ENCODE measurements around the gene ADGRG6. TPM values are rescaled to one million over a fixed set of nuclear protein-coding genes. Genes with fewer than 3 reads are reported as not detected.
A peak's percentile ranks its signal among the peaks of the same experiment; 100 is the strongest.

The ADGRG6 gene
- polyA plus RNA-seq, 1 of the 3 experiments (the other 2 are of a cell fraction) = 61.5 TPM

GRCh38 chr6:142313284-142313683 lies 11.5 kb downstream of the ADGRG6 start:
- DNase-seq = no peak
- Histone ChIP-seq H3K9me2 (no peaks in the 10 kb centered on the region), H3K9ac (peak overlapping the region; percentile 44; the same call in 1 of the 2 replicates), H3K9me3 (no peaks in the 10 kb centered on the region), H2AFZ (ENCODE audit: low read depth) (no peak overlapping the region), H3K27me3 (ENCODE audit: insufficient read depth) (no peaks in the 10 kb centered on the region), H3K4me1 (ENCODE audit: control insufficient read depth in 1 of 2, insufficient read depth in 2 of 2, low read depth in 1 of 2, low read length in 1 of 2) (no peaks in the 10 kb centered on the region; a peak in 1 of 4 replicates), H3F3A (replicated peaks; ENCODE audit: insufficient read depth) (peaks cover 30% of the 10 kb centered on the region), H3K4me3 (ENCODE audit: low read depth in 2 of 2, low read length in 1 of 2) (no peak overlapping the region), H3K4me2 (peak overlapping the region; percentile 4; the same call in 1 of the 2 replicates), H3K79me2 (ENCODE audit: insufficient read depth) (peaks cover 79% of the 10 kb centered on the region), H3K27ac (ENCODE audit: low read depth in 2 of 2, low read length in 1 of 2) (peak overlapping the region; percentile 76 to 92), H4K20me1 (ENCODE audit: insufficient read depth) (no peaks in the 10 kb centered on the region), H3K36me3 (replicated peaks in 1 of 2; ENCODE audit: control insufficient read depth in 1 of 2, insufficient read depth in 2 of 2, low read length in 1 of 2) (peaks cover 3 to 8% of the 10 kb centered on the region in 2 experiments)
- ChIA-PET POLR2A (no interaction called here), CTCF (interaction anchor here (1.2 kb wide), 2 partner anchors 16 to 17 kb away, joined by 3 read pairs; no protein-coding TSS in a partner anchor)
- 0% methylated on average over 2 of the region's 2 CpGs for WGBS (ENCODE audit: low lambda C conversion rate)
- no peak for TF ChIP-seq NRF1 (IDR thresholded peaks at IDR 0.05; ENCODE audit: low read depth, low read length)
- TF ChIP-seq MEF2A (IDR thresholded peaks at IDR 0.05; ENCODE audit: borderline replicate concordance, low read depth) = no peak
- no peak for TF ChIP-seq MXI1 (IDR thresholded peaks at IDR 0.05; ENCODE audit: low read depth, low read length)
- no peak for TF ChIP-seq YY1 (IDR thresholded peaks at IDR 0.05; ENCODE audit: low read depth)
- TF ChIP-seq MAX (IDR thresholded peaks at IDR 0.05; ENCODE audit: low read depth) = no peak
- TF ChIP-seq POLR2AphosphoS5 (IDR thresholded peaks at IDR 0.05; ENCODE audit: low read depth, low read length) = peak; percentile 55
- TF ChIP-seq TEAD4 (IDR thresholded peaks at IDR 0.05; ENCODE audit: borderline replicate concordance, insufficient read depth) = no peak
- TF ChIP-seq USF1 (IDR thresholded peaks at IDR 0.05; ENCODE audit: borderline replicate concordance, low read depth) = no peak
- no peak for TF ChIP-seq GABPA (IDR thresholded peaks at IDR 0.05; ENCODE audit: low read depth)
- TF ChIP-seq SIN3A (IDR thresholded peaks at IDR 0.05; ENCODE audit: borderline replicate concordance, low read depth, low read length) = no peak
- TF ChIP-seq SMC3 (IDR thresholded peaks at IDR 0.05; ENCODE audit: low read depth, low read length) = no peak
- TF ChIP-seq TCF12 (IDR thresholded peaks at IDR 0.05) = peak; percentile 33; the same call in 1 of the 2 replicates
- TF ChIP-seq, protein P1, sequence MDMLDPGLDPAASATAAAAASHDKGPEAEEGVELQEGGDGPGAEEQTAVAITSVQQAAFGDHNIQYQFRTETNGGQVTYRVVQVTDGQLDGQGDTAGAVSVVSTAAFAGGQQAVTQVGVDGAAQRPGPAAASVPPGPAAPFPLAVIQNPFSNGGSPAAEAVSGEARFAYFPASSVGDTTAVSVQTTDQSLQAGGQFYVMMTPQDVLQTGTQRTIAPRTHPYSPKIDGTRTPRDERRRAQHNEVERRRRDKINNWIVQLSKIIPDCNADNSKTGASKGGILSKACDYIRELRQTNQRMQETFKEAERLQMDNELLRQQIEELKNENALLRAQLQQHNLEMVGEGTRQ (IDR thresholded peaks at IDR 0.05; ENCODE audit: borderline replicate concordance, low read depth, low read length) = no peak
- 0 out of 2 replicates have a peak, but pooled peaks have one; percentile 17 for TF ChIP-seq NFIC (IDR thresholded peaks at IDR 0.05; ENCODE audit: borderline replicate concordance)
- no peak for TF ChIP-seq TAF1 (IDR thresholded peaks at IDR 0.05; ENCODE audit: borderline replicate concordance, low read depth, low read length)
- no peak for TF ChIP-seq RXRA (IDR thresholded peaks at IDR 0.05; ENCODE audit: borderline replicate concordance, low read depth)
- no peak for TF ChIP-seq RCOR1 (IDR thresholded peaks at IDR 0.05; ENCODE audit: low read length)
- no peak for TF ChIP-seq RAD21 (IDR thresholded peaks at IDR 0.05; ENCODE audit: low read length)
- 0 out of 2 replicates have a peak, but pooled peaks have one; percentile 21 for TF ChIP-seq FOSL2 (IDR thresholded peaks at IDR 0.05; ENCODE audit: borderline replicate concordance, low read depth)
- TF ChIP-seq RFX5 (IDR thresholded peaks at IDR 0.05; ENCODE audit: low read length) = no peak
- TF ChIP-seq EZH2phosphoT487 (IDR thresholded peaks at IDR 0.05; ENCODE audit: borderline replicate concordance, low read depth) = no peak
- TF ChIP-seq JUND (IDR thresholded peaks at IDR 0.05) = peak; percentile 47; the same call in 1 of the 2 replicates
- TF ChIP-seq REST (IDR thresholded peaks at IDR 0.05; ENCODE audit: low read depth, low read length) = no peak
- TF ChIP-seq ELF1 (IDR thresholded peaks at IDR 0.05) = no peak
- TF ChIP-seq, protein P2, sequence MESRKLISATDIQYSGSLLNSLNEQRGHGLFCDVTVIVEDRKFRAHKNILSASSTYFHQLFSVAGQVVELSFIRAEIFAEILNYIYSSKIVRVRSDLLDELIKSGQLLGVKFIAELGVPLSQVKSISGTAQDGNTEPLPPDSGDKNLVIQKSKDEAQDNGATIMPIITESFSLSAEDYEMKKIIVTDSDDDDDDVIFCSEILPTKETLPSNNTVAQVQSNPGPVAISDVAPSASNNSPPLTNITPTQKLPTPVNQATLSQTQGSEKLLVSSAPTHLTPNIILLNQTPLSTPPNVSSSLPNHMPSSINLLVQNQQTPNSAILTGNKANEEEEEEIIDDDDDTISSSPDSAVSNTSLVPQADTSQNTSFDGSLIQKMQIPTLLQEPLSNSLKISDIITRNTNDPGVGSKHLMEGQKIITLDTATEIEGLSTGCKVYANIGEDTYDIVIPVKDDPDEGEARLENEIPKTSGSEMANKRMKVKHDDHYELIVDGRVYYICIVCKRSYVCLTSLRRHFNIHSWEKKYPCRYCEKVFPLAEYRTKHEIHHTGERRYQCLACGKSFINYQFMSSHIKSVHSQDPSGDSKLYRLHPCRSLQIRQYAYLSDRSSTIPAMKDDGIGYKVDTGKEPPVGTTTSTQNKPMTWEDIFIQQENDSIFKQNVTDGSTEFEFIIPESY (IDR thresholded peaks at IDR 0.05; ENCODE audit: borderline replicate concordance, low read depth) = no peak
- TF ChIP-seq FOXM1 (IDR thresholded peaks at IDR 0.05; ENCODE audit: low read depth) = no peak
- no peak for TF ChIP-seq GATA2 (CRISPR knock-in tag; IDR thresholded peaks at IDR 0.05)
- TF ChIP-seq, protein P3, sequence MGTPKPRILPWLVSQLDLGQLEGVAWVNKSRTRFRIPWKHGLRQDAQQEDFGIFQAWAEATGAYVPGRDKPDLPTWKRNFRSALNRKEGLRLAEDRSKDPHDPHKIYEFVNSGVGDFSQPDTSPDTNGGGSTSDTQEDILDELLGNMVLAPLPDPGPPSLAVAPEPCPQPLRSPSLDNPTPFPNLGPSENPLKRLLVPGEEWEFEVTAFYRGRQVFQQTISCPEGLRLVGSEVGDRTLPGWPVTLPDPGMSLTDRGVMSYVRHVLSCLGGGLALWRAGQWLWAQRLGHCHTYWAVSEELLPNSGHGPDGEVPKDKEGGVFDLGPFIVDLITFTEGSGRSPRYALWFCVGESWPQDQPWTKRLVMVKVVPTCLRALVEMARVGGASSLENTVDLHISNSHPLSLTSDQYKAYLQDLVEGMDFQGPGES (IDR thresholded peaks at IDR 0.05; ENCODE audit: low read depth, low read length) = no peak
